HT1080 (cell line): ENCODE measurements around the gene PCSK6. TPM values are rescaled to one million over a fixed set of nuclear protein-coding genes. Genes with fewer than 3 reads are reported as not detected.

Source experiments
- DNase-seq: peaks from one replicate; pipeline ENCODE4 v3.0.0-alpha.2; 2015; ENCODE audit warnings: low read depth
- total RNA-seq: library from RNA; depleted of rRNA; stranded (reverse); fragments of >200 nt; shearing (Covaris generic); gene quantifications from 2 replicates; pipeline ENCODE4 v1.2.3, GENCODE V29; 2014

Gene PCSK6
- total RNA-seq, 1 experiment from 2014 or later = 15.1 TPM

DNA sequence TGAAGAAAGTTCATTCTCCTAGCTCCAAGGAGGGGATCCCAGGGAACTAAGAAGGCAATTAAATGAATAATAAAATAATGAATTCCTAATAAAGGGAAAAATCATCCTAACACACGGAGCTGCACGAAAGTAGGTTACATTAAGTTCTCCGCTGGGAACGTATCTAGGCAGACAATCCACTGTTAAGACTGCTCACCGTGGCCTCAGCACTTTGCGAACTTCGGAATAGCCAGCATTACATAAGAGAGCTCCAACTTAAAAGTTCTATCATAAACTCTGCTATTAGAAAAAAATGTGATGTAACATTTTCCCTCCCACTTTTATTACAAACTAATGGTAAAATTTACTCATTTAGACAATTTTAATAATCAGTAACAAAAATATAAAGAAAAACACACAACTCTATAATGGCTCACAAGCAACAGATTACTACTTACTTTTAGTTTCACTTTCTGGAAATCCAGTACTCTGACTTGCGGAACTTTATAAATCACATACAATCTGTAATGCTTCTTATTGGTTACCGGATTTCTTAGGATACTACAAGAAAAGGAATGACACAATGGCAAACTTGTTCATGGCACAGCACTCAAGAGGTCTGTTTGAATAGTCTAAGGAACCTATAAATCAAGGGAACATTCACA is 202.9 kb downstream of the PCSK6 start:
- DNase-seq = no peak

DNA sequence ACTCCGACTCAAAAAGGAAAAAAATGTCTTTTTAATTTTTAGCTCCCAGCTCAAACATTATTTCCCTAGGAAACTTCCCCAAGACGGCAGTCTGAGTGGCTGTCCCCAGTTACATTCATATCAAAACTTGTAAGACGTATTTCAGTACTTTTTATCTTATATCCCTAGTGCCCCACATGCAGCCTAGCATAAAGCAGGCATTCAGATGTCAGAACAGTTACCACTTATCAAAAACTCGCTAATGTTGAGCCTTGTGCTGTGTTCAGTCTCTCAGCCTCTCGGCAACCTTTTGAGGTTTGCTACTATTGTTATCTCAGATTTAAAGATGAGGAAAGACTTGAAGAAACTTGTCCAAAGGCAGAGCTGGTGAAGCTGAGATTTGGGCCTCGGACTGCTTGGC is 205.6 kb downstream of the PCSK6 start:
- no peak for DNase-seq

DNA sequence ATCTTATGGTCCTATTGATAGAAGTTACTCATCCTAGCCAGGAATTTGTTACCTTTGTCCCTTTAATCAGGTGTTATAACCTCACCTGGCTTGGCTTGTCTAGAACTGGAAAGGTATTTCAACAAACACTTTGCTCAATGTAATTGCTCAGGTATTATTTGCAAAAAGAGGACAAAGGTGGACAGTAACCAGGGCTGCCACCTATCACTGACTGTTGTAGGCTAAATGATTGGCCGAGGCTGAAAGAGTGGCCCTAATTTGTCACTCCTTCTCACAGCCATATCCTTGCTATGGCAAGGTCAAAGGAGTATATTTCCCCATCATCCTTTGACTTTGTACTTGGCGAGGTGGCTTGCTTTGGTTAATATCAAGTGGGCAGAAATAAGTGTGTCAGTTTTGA is 209.5 kb downstream of the PCSK6 start:
- DNase-seq = no peak

DNA sequence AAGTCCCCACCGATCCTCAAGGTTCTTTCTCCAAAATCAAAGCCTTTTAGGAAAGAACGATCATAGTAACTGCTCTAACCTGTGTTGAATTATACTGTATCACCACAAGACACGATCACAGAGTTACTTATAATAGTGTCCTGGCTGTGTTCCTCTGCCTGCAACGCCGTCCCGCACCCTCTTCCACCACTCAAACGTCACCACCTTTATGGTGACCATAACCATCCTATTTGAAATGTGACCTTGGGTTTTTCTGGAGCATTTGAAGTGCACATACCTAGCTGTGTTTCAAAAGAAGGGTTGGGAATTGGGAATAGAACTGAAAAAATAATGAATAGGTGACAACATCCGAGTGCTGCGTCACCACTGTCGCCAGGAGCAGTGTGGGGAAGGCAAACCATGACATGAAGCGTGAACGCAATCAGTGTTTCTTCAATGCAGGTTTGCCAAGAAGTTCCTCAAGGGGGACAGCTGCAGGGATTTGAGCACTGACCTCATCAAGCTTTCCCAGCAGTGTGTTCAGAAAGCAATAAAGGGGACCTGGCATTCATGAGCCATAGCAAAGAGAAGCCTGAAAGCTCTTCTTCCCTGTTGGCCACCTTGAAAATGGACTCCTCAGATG is 211.5 kb downstream of the PCSK6 start:
- no peak for DNase-seq

DNA sequence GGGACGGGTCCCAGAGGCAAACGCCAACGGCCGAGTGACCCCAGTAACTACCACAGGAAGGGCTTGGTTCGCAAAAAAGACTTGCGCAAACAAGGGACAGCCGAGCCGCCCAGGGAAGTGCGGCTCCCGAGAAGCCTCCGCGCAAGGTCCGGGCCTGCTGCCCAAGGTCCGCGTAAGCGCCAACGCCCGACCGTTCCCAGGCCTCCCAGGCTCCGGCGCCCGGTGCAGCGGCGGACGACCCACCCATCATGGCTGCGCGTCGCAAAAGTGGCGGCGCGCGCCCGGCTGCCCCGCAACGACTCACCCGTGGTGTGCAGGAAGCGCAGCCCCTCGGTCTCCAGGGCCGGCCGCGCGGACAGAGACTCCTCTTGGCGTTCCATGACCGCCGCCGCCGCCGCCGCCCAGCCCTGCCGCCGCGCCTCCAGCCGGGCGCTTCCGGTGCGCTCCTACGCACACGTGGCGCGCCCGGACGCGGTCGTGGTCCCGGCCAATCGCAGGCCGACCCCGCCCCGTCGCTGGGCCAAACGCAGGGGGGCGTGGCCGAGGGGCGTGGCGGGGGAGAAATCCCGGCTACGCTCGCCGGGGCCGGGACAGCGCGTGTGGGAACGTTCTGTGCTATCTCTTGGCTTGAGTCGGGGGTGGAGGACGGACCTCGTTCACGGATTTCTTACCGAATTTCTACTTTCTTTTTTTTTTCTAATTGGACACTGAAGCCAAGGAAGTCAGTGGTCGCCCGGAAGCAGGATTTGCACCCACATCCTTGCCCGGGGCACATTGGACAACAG is 212.3 kb downstream of the PCSK6 start, which contains the start of gene SELENOS:
Gene SELENOS, minus strand, starts transcription at position 448 of the 785 bp plus-strand sequence. Its CDS starts 68 bp downstream, at position 380.
- peak; percentile 80 for DNase-seq

DNA sequence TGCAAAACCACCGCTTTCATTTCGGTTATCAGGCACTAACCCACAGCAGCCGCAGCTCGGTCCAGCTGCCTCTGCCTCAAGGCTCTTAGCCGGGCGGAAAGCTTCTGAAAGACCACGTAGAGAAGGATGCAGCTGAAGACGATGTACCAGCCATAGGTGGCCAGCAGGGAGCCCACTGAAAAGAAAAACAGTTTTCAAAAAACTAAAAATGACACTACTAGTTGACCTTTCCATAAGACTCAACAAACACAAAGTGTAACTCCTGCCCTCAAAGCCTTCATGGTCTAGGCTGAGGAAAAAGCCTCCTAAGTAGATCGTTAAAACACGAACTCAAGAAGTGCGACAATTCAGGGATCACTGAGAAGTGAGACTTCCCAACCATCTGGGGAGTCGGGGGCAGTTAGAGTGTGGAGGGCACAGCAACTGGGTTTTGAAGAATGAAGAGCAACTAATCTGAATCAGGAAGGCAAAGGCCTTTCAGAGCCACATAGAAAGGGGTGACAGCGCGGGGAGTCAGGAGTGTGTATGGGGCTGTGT is 212.9 kb downstream of the PCSK6 start:
- DNase-seq = peak; percentile 32

DNA sequence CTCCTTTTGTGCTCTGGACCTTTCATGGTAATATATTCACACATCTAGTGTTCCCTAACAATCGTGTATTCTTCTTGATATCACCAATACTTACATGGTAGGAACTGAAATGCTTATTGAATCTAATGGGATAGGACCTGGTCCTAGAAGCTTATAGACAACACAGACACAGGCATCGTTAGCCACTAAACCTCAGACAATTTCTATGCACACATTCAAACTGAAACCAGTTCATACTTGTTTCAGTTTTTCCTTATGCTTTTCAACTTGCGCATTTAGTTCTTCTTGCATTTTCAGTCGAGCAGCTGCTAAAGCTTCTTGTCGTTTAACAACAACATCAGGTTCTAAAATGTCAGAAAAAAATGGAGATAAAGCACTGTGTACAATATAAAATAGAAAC is 214.5 kb downstream of the PCSK6 start:
- no peak for DNase-seq

DNA sequence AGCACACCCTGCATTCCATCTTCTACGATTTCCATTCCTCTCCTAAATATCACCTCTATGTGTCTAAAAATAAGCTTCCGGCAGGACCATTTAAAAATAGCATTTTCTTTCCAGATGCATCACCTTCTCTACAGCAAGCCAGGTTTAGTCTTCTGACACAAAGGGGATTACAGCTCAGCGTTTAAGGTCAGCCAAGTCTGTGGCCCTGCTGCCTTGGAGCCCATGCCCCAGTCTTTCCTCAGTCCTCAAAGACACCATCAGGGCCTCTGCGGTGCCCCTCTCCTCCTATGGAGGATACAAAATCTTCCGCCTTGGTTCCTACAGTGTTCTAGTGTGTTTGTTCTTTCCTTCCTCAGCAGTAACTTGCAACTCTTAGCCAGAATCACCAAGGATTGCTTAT is 216.0 kb downstream of the PCSK6 start:
- no peak for DNase-seq

DNA sequence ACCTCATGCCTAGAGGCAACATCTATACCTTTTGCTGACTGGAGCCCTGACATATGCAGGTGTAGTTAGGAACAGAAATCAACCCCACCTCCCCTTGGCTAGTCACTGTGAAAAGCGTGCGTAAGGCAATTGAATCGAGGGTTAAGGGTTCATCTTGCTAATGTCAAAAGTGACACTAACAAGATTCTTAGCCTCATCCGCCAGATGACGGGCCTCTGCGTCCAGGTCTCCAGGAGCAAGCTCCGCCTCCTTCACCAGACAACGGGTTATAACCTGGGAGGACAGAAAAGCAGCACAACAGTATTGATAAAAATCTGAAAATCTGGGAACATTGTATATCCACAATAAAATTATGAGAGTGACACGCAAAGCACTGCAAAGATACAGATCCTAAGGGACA is 216.9 kb downstream of the PCSK6 start:
- DNase-seq = no peak

DNA sequence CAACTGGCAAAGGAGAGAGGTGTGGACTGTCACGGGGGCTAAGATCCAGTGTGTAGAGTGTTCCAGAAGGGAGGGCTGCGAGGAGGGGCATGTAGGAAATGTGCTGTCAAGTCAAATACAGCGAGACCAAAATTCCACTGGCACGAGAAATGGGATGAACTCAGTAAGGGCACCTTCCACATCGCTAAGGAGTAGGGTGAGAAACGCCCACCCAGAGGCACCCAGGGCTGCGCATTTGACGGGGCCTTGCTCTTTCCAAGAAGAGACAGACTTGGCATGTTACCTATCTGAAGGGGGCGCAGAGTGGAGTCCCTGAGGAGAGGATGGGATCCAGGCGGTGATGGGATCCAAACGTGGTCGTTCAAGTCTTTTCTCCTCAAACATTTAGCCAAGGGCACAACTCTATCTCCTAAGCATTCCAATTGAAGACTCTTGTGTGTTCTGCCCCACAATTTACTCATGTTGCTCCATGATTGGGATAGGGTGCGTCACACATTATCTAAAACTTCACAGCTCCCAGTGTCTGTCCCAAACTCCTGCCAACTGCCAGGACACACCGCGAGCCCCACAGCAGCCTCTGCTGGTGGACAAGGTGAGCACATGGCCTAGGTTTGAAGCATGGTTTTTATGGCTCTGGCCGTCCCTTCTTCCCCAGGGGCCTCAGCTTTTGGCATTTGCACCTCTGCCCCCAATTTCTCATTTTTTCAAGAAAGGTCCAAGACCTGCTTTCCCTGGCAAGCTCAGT is 219.9 kb downstream of the PCSK6 start:
- DNase-seq = no peak

DNA sequence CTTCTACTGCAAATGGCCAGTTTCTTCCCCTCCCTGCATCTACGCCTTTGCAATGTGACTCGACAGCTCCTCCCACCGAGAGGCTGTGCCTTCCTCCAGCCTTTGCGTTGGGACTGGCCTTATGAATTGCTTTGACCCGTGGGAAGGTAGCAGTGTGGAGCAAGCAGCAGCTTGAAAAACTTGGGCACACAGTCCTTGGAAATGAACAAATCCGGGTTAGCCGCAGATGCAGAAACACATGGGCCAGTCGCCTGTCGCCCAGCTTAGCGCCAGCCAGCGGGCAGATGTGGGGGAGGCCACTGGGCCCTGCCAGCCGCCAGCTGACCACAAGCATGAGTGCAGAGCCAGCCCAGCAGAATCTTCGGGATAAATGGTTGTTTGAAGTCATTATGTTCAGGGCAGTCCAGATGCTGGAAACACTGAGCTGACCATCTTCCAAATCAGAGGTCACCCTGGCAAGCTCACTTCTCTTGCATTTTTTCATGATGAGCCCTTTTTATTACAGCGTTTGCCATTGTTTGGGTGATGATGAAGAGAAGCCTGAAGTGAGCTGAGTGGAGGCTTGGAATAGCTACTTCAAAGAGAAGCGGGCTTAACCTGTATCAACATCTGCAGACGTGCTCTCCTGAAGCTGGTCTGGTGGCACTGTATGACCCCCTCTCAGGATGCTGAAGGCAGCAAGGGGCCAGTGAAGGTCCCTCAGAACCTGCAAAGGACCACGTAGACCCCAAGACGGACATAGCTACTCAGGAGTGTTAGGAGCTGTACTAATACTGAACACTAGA is 222.0 kb downstream of the PCSK6 start:
- peak; percentile 49 for DNase-seq

DNA sequence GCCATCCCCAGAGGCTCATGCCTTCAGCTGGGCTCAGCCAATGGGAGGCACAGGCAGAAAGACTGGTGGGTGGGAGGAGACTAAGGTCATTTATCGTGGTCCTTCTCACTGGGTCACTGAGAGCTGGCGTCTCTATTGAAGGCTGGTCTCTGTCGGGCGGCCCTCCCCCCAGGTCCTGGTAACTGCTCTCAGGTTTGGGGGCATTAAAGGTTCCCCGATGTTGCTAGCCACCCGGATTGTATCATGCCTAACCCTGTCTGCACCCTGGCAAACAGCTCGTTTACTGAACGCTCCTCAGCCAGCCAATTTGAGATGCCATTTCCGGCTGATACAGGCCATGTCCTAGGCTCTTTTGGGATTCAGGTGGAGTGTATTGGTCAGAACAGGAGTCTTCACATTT is 222.7 kb downstream of the PCSK6 start:
- DNase-seq = no peak

DNA sequence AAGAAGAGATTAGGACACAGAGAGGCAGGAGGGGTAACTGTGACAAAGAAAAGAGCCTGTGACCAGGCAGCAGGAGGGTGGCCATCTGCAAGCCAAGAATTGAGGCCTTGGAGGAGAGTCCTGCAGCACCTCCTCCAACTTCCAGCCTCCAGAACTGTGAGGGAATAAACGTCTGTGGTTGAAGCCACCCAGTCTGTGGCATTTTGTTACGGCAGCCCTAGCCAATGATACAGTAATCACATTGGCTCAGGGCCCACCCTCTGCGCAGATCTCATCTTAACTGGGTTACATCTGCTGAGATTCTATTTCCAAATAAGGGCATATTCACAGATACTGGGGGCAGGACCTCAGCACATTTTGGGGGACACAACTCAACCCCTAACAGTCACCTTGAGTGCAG is 223.5 kb downstream of the PCSK6 start:
- DNase-seq = no peak

DNA sequence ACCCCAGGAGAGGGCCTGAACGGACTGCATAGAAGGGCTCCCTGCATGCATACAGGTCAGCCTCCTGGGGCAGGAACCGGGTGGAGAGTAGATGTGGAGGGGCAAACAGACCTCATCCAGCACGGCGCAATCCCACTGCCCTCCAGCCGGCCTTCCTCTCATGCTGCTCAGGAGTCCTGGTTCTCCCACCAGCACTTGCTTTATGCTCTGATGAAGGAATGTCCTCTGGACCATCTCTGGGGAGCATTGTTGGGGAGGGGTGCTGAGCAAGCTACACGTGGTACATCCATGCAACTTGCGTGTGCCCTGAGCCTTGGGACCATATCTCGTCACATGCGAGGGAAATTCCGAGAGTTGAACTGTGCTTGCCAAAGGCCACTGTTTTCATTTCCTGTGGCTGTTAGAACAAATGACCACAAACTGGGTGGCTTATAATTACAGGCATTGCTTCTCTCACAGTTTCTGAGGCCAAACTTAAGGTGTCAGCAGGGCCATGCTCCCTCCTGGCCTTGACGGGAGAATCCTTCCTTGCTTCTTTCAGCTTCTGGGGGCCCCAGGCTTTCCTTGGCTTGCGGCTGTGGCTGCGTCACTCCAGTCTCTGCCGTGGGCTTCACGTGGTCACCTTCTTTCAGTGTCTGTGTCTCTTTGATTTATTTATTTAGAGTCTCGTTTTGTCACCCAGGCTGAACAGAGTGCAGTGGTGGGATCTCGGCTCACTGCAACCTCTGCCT is 224.4 kb downstream of the PCSK6 start:
- DNase-seq = no peak

DNA sequence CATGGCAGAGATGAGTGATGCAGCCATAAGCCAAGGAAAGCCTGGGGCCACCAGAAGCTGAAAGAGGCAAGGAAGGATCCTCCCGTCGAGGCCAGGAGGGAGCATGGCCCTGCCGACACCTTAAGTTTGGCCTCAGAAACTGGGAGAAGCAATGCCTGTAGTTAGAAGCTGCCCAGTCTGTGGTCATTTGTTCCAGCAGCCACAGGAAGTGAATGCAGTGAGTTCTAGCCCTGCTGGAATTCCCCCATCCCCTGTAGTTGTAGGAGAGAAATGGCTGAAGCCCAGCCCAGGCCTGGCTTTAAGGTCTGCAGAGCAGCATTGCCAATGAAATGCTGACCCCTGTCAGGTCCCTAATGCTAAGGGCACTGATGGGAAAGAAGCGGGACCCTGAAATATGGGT is 225.5 kb downstream of the PCSK6 start:
- DNase-seq = no peak

DNA sequence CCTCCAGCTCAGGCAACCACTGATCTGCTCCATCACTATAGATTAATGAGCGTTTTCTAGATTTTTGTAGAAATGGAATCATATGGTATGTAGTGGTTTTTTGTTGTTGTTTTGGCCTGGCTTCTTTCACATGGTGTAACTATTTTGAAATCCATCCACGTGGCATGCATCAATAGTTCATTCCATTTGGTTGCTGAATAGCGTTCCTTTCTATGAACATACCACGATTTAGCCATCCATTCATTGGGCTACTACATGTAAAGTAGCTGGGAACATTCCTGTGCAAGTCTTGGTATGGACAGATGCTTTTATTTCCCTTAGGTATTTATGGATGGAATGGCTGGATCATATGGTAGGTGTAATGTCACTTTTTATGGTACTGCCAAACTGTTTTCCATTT is 227.0 kb downstream of the PCSK6 start:
- DNase-seq = no peak

DNA sequence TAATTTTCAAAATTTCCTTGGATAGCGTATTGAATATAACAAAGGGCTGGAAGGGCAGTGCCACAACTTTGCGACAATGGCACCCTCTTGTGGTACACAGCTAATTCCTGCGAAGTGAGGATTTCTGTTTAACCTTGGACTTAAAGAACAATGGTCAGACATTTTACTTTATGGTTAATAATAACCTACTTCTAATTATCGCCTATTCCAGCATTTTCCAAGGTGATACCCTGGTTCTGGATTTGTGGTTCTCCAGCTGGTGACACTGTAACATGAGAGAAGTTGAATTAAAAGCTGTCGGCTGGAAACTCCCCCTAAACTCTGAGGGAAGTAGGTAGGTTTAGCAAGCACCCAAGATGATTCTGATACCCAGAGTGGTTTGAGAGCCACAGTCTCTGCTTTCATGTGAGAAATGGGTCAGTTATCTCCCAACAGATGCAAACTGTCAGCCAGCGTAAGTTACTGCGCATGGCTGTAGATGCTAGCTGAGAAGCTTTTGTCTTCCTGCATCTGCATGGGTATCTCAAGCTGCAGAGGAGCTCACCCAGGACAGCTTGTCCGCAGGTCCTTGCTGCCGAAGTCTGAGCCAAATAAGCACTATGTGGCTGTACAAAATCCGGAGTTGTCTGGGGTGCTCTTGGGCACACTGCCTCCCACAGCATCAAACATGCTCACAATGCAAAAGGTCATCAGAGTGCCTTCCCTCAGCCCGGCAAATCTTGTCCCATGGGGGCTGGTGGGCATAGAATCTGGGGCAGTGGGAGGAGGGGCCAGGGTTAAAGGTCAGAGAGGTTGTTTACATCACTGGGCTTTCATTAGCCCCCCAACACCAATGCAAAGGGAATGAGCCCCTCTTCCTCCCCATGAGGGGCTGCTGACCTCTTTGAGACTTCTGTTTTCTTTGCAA is 231.0 kb downstream of the PCSK6 start:
- DNase-seq = peak; percentile 61

DNA sequence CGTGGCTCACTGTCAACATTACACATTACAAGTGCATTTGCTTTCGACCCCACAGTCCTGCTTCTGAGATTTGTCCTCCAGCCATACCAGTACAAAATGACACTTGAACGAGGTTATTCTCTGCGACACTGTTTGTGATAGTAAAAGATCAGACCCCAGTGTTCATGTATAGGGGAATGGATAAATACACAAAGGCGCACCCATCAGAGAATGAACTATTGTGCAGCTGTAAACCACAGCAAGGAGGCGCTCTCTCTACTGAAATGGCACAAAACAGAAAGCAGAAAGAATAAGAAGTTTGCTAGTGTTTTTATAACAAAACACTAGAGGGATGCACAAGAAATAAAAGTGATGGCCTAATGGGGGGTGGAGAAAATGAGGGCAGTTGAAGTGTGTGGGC is 232.8 kb downstream of the PCSK6 start:
- peak; percentile 39 for DNase-seq
